NCI-H748 (cell line): Measurements from ENCODE around the gene TCL1B.
A peak's percentile ranks its signal among the peaks of the same experiment; 100 is the strongest.

ENCODE experiments used
- DNase-seq: peaks from one replicate; lab custom pipeline; 2025; ENCODE audit not compliant: unreplicated experiment; lab: John Stamatoyannopoulos, UW

Gene TCL1B, protein sequence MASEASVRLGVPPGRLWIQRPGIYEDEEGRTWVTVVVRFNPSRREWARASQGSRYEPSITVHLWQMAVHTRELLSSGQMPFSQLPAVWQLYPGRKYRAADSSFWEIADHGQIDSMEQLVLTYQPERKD

DNA sequence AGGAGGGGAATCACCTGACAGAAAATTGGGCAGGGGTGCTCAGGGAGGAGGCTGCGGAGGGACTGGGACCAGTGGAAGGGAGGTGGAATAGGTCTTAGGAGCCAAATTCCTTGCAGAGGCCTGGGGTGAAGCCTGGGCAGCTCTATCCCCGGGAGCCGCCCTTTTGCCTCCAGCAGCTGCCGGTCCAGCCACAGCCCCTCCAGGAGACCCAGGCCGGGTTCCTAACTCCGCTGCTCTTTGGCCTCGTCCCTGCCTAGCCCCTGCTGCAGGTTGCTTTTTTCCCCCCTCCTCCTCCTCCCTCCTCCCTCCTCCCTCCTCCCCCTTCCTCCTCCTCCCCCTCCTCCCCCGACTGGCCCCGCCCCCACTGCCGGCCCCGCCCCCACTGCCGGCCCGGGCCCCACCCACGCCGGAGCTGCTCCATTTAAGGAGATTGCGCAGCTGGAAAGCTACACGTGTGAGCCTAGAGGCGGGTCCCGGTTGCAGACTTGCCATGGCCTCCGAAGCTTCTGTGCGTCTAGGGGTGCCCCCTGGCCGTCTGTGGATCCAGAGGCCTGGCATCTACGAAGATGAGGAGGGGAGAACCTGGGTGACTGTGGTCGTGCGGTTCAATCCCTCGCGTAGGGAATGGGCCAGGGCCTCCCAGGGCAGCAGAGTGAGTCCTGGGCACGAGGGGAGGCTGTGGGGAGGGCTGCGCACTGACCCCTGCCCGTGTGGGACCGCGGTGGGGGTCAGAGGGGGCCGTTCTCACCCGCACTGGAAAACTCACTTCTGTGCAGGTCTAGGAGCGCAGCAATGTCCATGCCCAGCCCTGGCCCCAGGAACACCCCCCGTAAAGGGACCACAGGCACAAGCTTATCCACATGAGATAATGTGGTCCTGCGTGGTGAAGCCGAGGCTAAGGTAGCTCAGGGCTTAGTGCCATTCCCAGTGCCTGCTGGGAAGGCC lies at the start of gene TCL1B:
Gene TCL1B (plus strand): TSS at position 449 of the 945 bp plus-strand sequence. CDS start 42 bp downstream, at position 491.
- DNase-seq, result no peak

DNA sequence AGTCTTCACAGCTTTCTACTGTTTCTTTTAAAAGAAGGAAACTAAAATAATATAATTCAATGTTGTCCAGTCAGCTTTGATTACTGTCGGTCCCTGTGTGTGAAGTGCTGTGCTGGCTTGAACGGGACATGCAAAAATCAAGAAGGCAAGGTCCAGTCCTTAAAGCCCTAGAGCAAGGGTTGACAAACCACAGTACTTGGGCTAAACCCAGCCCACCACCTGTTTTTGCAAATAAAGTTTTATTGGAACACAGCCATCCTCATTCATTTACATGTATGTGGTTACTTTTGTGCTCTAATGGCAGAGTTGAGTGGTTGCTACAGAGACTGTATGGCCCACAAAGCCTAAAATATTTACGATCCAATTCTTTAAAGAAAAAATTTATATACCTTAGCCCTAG lies 41.2 kb upstream of the TCL1B start:
- no peak for DNase-seq

DNA sequence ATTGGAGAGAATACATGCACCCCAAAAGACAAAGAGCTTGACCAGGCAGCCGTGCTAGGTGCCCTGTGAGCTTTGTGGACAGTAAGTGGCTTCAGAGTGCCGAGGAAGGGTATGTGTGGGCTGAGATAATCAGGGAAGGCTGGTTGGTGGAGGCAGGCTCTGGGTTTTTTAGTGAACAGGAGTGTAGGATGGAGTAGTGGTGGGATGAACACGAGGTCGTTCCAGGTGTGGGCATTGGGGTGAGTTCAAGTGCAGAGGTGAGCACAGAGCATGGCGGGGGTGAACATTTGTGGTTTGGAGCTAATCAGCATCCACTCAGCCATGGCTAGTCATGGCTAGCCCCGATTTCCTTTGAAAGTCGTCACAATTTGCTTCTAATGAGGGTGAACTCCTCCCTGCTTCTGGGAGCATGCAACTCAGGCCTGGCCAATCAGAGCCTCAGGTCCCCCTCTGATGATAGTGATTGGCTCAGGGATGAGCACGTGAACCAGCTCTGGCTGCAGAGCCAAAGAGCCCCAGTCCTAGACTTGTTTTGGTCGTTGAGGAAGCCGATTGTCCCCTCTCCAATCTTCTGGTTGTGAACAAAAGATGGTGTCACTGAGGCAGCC lies 40.7 kb upstream of the TCL1B start:
- no peak for DNase-seq

DNA sequence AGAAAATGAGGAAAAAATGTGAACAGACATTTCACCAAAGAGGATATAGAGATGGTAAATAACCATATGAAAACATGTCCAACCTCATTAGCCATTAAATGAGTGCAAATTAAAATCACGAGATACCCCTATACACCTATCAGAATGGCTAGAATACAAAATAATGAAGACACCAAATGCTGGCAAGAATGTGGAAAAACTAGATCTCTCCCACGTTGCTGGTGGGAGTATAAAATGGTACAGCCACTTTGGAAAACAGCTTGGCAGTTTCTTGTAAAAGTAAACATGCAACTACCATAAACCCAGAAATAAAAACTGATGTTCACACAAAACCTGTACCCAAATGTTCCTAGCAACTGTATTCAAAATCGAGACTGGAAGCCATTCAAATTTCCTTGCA lies 38.3 kb upstream of the TCL1B start:
- DNase-seq, result no peak

DNA sequence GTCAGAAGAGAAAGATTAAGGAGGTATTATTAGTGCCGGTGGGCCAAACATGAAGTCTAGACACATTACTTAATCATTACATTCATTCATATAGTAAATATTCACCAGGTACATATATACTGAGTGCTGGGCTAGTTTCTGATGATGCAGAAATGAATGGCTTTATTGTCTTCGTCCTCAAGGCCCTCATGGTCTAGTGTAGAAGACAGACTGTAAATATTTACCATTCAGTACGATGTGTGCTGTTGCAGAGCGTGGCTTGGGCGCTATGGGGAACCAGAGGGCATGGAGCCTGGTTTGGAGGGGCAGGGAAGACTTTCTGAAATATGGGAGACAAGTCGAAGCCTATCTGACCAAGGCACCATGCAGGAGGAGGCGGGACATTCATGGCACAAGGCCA lies 37.0 kb upstream of the TCL1B start:
- peak; percentile 80 for DNase-seq

DNA sequence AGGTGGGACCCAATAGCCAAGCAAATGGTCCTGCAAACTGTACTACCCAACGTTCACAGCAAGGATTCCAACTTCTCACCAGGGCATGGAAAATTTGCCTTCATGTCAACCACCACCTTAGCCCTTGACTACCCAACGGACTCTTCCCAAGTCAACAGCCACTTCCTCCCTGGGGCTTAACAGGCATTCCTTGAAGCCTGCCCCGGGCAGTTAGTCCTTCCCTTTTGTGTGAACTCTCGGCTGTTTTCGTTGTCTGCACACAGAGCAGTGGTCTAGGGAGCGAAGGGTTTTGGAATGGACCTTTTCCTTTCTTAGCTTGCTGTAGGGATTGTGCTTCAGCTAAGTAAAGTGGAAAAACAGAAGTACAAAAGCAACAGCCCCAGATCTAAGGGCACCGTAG lies 35.2 kb upstream of the TCL1B start:
- DNase-seq, result no peak

DNA sequence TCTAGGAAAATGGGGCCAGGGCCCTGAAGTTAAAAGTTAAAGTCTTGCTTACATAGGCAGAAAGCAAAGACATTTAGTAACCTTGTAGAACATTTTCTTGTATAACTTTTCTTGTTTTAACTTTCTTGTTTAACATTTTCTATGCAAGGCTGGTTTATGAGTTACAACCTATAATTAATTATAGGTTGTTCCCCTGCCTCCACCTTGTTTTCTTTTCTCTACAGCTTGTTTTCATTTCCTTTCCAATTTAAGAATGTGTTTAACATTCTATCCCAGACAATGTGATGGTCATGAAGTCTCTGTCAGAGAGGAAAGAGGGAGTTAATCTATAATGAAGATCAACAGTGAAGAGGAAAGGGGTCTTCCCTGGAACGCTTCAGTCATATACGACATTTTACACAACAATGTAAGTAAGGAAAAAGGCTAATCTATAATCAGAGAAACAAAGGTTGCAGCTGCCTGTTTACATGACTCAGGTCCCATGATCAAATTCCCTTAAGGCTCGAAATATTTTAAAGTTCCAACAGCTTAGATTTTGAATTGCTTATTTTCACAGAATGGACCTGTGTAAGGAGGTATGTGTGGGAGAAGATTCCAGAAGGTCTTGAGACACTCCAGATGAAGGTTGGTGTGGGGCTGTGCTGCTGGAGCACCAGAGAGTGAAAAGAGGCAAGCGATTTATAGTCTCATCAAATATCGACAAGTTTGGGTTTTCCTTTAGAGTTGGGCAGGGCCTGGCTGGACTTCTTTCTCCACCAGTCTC lies 34.2 kb upstream of the TCL1B start:
- no peak for DNase-seq

DNA sequence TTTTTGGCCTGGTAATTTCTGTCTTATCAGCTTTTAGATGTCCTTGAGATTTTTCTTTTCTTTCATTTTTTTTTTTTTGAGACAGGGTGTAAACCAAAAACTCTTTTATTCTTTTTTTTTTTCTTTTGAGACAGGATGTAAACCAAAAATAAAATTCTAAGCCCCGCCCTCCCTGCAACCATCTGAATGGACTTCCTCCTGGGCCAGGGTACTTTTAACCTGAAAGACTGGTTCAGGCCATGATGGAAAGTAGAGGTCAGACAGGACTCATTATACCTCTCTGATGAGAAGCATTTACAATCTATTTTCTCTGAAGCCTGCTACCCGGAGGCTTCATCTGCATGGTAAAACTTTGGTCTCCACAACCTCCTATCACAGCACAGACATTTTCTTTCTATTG lies 33.5 kb upstream of the TCL1B start:
- no peak for DNase-seq

DNA sequence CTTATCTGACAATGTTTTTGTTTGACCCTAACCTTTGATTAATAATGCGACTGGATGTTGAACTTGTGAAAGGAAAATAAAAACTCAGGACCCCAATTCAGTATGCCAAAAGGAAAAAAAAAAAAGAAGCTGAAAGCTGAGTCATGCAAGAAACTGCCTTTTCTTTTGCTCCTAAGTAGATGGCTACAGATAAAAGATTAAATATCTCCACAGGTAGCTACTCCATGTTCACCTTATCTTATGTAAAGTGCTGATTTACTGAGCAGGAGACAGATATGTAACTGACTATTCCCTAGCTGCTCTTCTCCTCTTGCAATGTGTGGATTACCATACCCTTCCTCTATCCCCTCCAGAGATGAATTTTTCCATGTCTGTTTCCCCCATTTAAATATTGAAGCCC lies 30.8 kb upstream of the TCL1B start:
- no peak for DNase-seq

DNA sequence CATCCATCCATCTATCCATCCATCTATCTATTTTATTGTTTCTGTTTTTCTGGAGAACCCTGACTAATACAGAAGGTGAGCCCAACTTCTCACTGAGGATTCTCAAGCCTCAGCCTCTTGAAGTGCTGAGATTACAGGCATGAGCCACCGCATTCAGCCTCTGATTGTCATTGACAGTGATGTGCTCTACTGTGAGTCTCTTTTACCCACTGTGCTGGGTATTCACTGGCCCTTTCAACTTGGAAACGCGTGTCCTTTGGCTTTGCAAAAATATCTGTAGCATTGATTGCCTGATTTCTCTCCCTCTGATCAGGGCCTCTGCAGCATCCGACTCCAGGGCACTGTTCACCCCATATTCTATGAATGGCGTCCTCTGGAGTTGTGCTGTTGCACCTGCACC lies 29.6 kb upstream of the TCL1B start:
- no peak for DNase-seq

DNA sequence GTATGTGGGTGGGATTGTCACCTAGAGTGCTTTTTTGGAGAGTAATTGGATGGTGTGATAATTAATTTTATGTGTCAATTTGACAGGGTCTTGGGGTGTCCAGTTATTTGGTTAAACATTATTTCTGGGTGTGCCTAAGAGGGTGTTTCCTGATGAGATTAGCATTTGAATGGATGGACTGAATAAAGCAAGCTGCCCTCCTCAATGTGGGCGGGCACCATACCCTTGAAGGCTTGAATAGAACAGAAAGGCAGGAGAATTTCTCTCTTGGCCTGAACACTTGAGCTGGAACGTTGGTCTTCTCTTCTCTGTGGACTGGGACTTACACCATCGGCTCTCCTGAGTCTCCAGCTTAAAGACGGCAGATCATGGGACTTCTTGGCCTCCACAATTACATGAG lies 28.8 kb upstream of the TCL1B start:
- no peak for DNase-seq

DNA sequence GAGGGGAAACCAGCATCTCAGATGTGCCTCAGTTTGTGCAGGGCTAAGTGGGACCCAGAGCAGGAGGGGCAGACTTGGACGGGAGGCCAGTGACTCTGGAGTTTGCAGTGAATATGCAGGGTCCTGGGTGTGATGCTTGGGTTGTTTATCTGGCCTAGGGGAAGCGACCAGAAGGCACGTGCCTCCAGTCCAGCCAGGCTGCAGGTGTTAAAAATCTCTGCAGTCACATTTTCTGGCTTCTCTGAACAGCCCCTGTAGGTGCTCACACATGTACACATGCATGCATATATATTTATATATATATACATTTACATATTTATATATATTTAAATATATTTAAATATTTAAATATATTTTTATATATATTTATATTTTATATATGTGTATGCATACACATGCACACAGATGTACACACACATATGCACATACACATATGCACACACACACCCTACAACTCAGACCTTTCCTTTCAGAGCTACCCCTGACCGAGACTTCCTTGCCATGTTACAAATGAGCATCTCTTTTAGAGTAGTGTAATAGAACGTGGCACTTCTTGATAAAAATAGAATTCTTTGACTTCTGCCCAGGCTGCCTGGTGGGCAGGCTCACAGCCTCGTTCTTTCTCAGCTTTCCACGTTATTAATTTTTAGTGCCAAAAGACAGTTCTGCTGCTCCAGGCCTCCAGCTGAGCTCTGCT lies 26.8 kb upstream of the TCL1B start:
- no peak for DNase-seq

DNA sequence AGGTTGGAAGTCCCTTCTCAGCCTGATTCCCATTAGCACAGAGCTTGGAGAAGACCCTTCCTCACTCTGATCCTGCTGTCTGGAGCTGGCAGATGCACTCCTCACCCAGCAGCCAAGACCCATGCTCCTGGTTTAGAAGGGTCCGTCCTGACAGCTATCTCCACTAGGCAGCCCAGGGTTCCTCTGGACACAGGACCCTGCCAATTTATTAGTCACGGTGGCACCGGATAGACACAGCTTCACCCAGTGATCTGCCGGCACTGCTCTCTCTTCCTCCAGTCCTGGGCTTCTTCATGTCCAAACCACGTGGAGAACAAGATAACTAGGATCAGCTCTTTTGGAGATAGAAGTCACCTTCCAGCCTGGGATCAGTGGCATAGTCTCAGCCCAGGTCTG lies 26.2 kb upstream of the TCL1B start:
- no peak for DNase-seq

DNA sequence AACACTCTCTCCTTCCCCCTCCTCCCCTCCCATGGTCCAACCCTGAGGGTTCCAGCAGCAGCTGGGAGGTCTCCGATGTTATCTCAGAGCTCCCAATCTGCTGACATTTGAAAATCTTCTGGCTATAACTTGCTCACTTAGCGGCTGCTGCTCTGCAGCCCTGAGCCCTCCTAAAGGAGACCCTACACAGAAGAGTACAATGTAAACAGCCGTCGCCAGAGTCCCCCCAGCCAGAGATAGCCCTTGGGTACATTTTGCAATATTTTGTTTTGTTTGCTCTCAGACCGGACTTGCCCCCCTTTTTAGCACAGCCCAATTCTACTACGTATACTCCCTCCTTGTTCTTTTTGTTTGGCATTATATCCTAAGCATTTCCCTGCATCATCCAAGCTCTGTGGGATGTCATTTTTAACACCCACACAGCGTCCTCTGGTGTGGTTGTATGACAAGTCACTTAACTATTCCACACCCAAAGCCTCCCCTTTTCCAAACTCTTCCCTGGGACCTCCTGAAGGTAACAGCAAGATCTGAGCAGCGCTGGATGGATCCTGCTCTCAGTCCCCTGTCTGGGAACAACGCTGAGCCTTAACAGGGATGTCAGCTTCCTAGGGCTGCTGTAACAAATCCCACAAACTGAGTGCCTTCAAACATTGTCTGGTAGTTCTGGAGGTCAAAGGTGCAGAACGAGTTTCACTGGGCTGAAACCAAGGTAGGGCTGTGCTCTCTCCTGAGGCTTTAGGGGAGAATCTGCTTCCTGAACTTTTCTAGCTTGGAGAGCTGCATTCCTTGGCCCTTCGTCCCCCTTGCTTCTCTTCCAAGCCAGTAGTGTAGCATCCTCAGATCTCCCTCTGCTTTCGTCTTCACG lies 25.3 kb upstream of the TCL1B start:
- no peak for DNase-seq

DNA sequence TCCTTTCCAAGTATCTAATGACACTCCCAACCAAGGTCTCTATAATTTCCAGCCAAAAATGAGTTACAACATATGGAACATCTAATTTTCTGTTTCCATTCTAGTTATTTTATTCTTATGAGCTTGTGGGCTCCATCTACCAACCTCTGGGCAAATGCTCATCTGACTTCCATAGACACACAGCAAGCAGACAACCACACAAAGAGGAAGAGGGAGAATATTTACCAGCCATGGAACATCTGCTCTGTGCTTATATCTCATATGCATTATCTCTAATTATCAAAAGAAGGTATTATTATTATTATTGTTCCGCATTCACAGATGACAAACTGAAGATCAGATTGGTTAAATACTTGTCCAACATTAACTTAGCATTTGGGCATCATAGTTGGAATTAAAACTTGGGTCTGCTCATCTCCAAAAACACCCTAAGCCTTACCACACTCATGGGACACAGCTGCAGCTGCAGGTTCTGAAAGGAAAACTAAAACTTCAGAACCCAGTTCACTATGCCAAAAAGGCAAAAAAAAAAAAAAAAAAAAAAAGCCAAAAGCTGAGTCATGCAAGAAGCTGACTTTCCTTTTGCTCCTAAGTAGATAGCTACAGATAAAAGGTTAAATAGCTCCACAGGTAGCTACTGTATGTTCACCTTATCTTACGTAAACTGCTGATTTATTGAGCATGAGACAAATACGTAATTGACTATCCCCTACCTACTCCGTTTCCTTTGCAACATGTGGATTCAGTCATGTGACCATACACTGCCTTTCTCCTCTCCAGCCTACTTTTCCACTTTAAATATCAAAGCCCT lies 23.6 kb upstream of the TCL1B start:
- no peak for DNase-seq

DNA sequence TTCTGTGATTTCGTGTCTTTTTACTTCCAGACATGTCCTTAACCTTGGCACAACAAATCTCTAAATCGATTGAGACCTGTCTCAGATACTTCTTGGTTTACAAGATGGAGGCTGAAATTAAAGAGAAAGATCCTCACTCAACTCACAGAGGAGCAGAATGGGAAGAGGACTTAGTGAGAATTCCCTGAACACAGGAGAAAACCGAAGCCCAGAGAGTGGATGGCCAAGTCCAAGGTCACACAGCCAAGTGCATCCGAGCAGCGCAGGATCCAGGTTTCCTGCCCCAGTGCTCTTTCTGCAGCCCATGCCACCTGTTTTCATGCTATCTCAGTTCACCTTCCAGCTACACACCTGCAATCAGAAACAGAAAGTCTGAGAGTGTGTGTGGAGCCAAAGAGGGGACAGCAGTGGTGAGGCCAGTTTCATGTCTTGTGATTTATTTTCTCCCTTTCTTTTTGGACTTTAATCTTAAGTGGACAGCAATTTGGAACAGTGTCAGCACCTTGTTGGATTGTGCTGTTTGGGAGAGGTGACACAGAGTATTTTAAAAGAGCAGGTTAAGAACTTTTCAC lies 22.9 kb upstream of the TCL1B start:
- DNase-seq, result no peak

DNA sequence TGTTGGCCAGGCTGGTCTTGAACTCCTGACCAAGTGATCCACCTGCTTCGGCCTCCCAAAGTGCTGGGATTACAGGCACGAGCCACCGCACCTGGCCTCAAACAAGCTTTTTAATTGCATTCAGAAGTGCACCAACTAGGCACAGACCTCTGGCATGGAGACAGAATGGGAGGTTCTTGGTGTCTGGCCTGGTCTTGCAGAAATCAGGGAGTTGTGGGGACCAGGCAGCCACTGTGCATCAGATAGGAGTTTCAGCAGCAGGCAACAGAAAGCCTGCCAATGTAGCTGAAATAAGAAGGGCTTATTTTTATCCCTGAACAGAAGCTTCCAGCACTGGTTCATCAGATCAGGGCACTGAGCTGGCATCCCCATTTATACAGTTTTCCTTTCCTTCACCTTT lies 22.2 kb upstream of the TCL1B start:
- DNase-seq, result no peak

DNA sequence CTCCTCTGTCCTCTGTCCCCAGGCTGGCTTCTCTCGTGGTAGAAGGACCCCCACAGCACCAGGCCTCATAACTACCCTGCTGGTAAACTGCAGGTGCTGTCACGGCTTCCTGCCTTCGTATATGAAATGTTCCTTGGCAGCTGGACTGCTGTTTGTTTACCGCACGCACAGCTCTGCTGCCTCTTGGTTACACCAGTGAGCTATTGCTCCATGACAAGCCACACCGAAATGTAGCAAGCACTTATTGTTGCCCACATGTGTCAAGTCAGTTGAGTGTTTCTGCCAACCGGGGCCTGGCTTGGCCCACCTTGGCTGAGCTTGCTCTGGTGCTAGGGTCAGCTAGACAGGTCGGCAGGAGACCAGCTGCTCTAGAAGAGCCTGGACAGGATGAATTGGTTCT lies 21.7 kb upstream of the TCL1B start:
- DNase-seq, result peak; percentile 25

DNA sequence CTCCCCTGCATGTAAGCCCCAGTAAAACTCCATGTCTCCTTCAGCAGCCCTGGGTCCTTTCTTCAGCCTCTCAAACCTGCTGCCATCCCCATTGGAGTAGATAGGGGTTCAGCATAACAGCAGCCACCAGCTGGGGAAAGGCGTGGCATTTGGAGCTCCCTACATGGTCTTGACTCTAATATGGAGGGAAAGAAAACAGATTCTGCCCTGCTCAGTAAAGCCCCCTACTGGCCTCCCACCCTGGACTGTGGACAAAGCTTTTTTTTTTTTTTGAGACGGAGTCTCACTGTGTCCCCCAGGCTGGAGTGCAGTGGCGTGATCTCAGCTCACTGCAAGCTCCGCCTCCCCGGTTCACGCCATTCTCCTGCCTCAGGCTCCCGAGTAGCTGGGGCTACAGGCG lies 20.7 kb upstream of the TCL1B start:
- DNase-seq, result peak; percentile 21
